ENCODE measurements around the gene CD302.

The CD302 gene

DNA sequence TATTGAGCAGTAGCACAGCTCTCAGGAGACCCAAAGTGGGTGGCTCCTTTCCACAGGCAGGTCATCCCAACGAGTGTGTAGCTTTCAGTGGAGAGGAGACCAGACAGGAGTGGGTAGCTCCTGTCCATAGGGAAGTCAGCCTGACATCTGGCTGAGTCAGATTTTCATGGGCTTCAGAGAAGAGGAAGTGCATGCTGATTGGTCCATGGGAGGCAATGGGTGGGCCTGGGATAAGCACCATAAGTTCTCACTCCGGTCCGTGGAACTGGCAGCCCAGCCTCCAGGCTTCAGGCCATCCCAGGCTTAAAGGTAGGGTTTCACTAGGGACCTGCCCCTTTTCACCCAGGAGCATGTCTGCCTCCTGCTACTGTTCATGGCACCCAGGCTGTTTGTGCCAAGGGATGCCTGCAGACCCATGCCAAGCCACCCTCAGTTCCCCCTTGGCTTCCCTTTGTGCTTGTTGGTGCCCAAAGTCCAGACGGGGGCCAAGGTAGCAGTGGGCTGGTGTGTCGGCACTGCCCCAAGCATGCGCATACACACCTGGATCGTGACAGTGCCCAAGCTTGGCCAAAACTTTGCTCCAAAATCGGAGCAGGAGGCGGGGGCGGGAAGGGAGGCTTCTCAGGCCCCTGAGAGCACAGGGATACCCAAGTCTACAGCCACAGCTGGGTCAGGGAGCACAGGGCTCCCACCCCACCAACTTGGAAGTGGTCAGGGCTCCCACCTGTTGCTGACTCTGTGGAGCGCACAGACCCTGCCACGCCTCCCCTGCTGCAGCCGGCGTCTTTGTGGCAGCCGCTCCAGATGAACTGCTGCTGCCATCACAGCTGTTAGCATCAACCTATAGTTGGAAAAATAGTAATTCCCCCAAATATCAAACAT, 59.3 kb downstream of the CD302 start:
- no peak overlapping the region for H3K27ac ChIP-seq (ENCODE audit: poor library complexity, severe bottlenecking)
- ATAC-seq (ENCODE audit: low read depth) (no peak), DNase-seq (ENCODE audit: low spot score) (no peak)
- no peaks in the 10 kb centered on the region for H3K9me3 ChIP-seq (ENCODE audit: severe bottlenecking)
- peaks cover 22% of the 10 kb centered on the region for H3K4me1 ChIP-seq (ENCODE audit: insufficient read depth, poor library complexity, severe bottlenecking)
- no peaks in the 10 kb centered on the region for H3K27me3 ChIP-seq (ENCODE audit: insufficient read depth, poor library complexity, severe bottlenecking)
- no peak overlapping the region for H3K4me3 ChIP-seq (ENCODE audit: severe bottlenecking)
- no peak for TF ChIP-seq CTCF (IDR thresholded peaks at IDR 0.05; ENCODE audit: poor library complexity, severe bottlenecking)
- peaks cover 95% of the 10 kb centered on the region for H3K36me3 ChIP-seq (ENCODE audit: low read depth)

DNA sequence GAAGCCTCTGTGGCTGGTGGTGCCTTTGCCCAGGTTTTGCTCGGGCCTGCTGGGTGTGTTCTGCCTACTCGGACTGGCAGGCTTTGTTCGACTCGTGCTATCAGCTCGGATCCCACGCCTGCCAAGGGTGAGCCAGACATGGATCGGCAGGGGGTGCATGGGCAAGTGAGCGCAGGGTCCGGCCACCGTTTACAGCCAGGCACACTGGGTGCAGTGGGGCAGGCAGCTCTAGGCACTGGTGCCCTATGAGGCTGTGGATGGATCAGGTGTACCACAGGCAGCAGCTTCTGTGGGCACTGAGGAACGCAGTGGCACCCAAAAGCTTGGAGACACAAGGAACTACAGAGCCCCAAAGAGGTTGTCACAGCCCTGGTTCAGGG, 60.1 kb downstream of the CD302 start:
- Histone ChIP-seq H3K27ac (ENCODE audit: poor library complexity, severe bottlenecking) (no peak overlapping the region), H3K4me1 (ENCODE audit: insufficient read depth, poor library complexity, severe bottlenecking) (peaks cover 22% of the 10 kb centered on the region), H3K9me3 (ENCODE audit: severe bottlenecking) (no peaks in the 10 kb centered on the region), H3K4me3 (ENCODE audit: severe bottlenecking) (no peak overlapping the region), H3K36me3 (ENCODE audit: low read depth) (peaks cover 96% of the 10 kb centered on the region), H3K27me3 (ENCODE audit: insufficient read depth, poor library complexity, severe bottlenecking) (no peaks in the 10 kb centered on the region)
- no peak for TF ChIP-seq CTCF (IDR thresholded peaks at IDR 0.05; ENCODE audit: poor library complexity, severe bottlenecking)
- DNase-seq (ENCODE audit: low spot score) = no peak
- no peak for ATAC-seq (ENCODE audit: low read depth)

DNA sequence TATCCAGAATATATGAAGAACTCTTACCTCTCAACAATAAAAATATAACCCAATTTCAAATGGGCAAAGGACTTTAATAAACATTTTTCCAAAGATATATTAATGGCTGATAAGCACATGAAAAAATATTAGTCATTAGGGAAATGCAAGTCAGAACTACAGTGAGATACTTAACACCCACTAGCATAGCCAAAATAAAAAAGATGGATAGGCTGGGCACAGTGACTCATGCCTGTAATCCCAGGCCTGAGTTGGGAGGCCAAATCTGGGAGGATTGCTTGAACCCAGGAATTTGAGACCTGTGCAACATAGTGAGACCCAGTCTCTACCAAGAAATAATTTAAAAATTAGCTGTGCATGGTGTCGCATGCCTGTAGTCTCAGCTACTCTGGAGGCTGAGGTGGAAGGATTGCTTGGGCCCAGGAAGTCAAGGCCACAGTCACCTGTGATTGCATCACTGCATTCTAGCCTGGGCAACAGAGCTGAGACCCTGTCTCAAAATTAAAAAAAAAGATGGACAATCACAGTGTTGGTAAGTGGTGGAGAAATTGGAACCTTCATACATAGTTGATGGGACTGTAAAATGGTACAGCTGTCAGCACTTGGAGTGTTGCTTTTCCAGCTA, 60.6 kb downstream of the CD302 start:
- TF ChIP-seq CTCF (IDR thresholded peaks at IDR 0.05; ENCODE audit: poor library complexity, severe bottlenecking) = no peak

GRCh38 chr2:159736048-159736447, 62.0 kb downstream of the CD302 start:
- Histone ChIP-seq H3K27ac (ENCODE audit: poor library complexity, severe bottlenecking) (peak overlapping the region; percentile 52), H3K36me3 (ENCODE audit: low read depth) (peaks cover 98% of the 10 kb centered on the region), H3K9me3 (ENCODE audit: severe bottlenecking) (no peaks in the 10 kb centered on the region), H3K4me3 (ENCODE audit: severe bottlenecking) (no peak overlapping the region), H3K27me3 (ENCODE audit: insufficient read depth, poor library complexity, severe bottlenecking) (no peaks in the 10 kb centered on the region), H3K4me1 (ENCODE audit: insufficient read depth, poor library complexity, severe bottlenecking) (peaks cover 22% of the 10 kb centered on the region)
- DNase-seq (ENCODE audit: low spot score) = no peak
- peak; percentile 48; the same call in 2 of the 3 replicates for ATAC-seq (ENCODE audit: low read depth)
- no peak for TF ChIP-seq CTCF (IDR thresholded peaks at IDR 0.05; ENCODE audit: poor library complexity, severe bottlenecking)

More for the DNA sequence above, 60.6 kb downstream of the CD302 start:
- H3K4me1 ChIP-seq (ENCODE audit: insufficient read depth, poor library complexity, severe bottlenecking) = peaks cover 22% of the 10 kb centered on the region
- no peaks in the 10 kb centered on the region for H3K9me3 ChIP-seq (ENCODE audit: severe bottlenecking)
- H3K27me3 ChIP-seq (ENCODE audit: insufficient read depth, poor library complexity, severe bottlenecking) = no peaks in the 10 kb centered on the region
- no peak overlapping the region for H3K27ac ChIP-seq (ENCODE audit: poor library complexity, severe bottlenecking)
- peaks cover 97% of the 10 kb centered on the region for H3K36me3 ChIP-seq (ENCODE audit: low read depth)
- no peak for ATAC-seq (ENCODE audit: low read depth)
- DNase-seq (ENCODE audit: low spot score) = no peak
- H3K4me3 ChIP-seq (ENCODE audit: severe bottlenecking) = no peak overlapping the region

Data from RWPE2 (cell line).